Activated CD4-positive, CD25-positive, alpha-beta regulatory T cell treated with anti-CD3 and anti-CD28 coated beads, Interleukin-2, amount 50 U/mL, for 24 hours (primary cell): ENCODE results near the gene APOH.

Experiments used
- ATAC-seq, 2 donors: fragments of 150-1000 bp; cut with Tn5 transposase; one replicate each; pipeline ENCODE4 v1.10.0; 2021; ENCODE audit warnings: mild to moderate bottlenecking in 1 of 2, moderate library complexity in 1 of 2

Gene APOH

GRCh38 chr17:66234611-66235010 is 5.4 kb upstream of the APOH start:
- ATAC-seq, result no peak

GRCh38 chr17:66233023-66233753 is 4.0 kb upstream of the APOH start:
- no peak for ATAC-seq

- no peak for ATAC-seq
Observed at GRCh38 chr17:66230922-66231591, 1.8 kb upstream of the APOH start.

DNA sequence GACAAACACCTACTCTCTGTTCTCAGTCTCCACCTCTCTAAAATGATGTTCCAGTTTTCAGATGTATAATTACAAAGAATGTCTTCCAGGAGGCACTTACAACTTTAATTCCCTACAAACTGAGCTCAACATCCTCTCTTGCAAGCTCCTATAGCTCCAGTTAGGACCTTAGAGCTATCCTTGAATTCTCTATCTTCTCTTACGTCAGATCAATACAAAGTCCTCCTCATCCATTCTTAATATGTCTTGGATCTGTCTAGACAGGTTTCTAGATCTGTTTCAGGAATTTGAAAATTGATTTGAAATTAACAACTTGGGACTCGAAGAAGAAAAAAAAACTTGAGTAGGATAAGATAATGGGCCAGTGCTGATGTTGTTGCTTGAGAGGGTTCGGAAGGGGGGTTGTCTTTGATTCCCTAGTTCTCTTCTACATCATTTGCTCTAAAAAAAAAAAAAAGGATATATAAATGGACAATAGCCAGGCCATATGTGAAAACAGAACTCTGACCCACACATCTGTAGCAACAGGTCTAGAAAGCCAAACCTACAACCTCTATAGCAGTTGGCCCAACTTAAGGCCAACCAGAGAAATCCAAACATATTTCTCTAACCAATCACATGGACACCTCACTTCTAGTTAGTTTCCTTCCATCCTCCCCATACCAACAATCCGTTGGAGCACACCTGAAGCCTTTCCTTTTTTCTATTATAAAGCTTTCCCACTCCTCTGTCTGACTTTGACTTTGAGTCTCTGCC is 746 bp upstream of the APOH start:
- no peak for ATAC-seq

GRCh38 chr17:66227212-66228045 is 1.8 kb downstream of the APOH start:
- no peak for ATAC-seq

GRCh38 chr17:66222798-66223350 is 6.3 kb downstream of the APOH start:
- no peak for ATAC-seq

DNA sequence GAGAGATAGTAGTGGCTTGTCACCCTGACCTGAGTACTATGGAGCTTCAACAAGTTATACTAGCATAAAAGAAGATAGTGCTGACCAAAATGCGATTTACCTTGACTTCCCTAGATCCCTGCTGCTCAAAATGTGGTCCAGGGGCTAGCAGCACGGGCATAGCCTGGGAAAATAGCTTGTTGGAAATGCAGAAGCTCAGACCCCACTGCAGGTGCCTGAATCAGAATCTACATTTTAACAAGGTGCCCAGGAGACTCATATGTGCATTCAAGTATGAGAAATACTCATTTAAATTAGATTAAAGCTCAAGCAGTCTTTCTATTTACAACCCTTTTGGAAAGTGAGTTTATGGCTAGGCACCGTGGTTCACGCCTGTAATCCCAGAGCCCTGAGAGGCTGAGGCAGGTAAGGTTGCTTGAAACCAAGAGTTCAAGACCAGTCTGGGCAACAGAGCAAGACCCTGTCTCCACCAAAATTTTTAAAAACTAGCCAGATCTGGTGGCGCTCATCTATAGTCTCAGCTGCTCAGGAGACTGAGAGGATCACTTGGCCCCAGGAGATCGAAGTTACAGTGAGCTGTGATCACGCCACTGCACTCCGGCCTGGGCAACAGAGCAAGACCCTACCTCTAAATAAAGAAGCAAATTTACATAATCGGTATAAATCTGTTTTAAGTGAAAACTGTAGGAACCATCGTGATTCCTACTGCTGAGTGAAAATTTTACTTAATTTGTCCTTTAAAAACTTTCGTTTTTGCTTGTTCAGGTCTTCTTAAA is 7.3 kb downstream of the APOH start:
- no peak for ATAC-seq

- ATAC-seq, result no peak
Observed at GRCh38 chr17:66221343-66221742, 7.9 kb downstream of the APOH start.

- ATAC-seq, result no peak
Observed at GRCh38 chr17:66220079-66220835, 9.0 kb downstream of the APOH start.

DNA sequence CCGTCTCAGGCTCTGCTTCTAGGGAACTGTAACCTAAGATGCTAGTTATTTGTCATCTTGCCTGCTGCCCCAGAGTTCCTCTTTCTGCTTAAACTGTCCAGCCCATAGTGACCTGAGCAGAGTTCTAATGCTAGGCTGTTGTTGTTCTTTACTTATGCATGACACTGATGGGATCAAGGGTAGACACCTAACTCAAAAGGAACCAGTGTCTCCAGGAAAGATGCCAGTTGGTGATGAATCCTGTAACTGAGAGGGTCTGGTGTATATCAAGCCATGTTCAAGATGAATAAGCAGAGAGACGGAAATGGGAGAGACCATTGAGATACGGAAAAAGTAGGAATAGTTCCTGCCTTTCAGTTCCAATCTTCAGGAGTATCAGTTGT is 13.7 kb downstream of the APOH start:
- no peak for ATAC-seq

- no peak for ATAC-seq
Observed at GRCh38 chr17:66214884-66215528, 14.2 kb downstream of the APOH start.

DNA sequence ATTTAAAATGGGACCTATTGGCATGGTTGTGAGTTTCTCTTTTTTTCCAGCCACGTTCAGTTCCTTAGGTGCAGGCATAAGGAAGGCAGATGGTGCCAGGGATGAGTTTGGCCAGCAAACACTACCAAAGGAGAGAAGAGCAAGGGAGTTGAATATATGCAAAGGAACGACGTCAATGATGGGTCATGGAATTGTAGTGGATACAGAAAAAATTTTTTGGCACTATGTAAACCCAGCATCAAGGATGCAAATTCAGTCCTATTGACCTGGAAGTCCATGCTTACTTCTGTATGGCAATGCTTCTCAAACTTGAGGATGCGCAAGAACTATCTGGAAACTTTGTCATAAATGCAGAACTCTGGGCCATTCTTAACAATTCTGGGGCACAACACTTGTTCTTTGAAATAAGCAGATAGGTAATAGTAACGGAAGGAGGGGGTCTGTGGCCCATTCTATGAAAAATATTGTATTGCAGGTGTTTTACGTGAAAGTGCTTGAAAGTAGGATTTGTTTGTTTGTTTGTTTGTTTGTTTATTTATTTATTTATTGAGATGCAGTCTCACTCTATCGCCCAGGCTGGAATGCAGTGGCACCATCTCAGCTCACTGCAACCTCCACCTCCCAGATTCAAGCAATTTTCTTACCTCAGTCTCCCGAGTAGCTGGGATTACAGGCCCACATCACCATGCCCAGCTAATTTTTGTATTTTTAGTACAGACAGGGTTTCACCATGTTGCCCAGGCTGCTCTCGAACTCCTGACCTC is 18.0 kb downstream of the APOH start:
- ATAC-seq, result no peak

DNA sequence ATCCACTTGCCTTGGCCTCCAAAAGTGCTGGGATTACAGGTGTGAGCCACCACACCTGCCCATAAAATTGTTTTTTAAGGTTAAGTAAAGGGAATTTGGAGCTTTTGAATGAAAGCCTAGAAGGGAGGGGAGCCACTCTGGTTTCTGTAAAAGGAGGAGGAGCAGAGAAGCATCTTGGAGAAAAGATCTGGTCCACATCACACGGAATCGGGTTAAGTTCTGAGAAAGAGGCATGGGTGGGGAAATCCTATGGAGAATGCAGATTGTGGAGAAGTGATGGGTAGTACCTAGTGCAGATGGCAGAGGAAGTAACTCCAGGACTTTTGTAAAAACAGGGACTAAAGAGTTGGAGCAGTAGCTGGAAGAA is 19.0 kb downstream of the APOH start:
- no peak for ATAC-seq

GRCh38 chr17:66207936-66208335 is 21.3 kb downstream of the APOH start:
- no peak for ATAC-seq

DNA sequence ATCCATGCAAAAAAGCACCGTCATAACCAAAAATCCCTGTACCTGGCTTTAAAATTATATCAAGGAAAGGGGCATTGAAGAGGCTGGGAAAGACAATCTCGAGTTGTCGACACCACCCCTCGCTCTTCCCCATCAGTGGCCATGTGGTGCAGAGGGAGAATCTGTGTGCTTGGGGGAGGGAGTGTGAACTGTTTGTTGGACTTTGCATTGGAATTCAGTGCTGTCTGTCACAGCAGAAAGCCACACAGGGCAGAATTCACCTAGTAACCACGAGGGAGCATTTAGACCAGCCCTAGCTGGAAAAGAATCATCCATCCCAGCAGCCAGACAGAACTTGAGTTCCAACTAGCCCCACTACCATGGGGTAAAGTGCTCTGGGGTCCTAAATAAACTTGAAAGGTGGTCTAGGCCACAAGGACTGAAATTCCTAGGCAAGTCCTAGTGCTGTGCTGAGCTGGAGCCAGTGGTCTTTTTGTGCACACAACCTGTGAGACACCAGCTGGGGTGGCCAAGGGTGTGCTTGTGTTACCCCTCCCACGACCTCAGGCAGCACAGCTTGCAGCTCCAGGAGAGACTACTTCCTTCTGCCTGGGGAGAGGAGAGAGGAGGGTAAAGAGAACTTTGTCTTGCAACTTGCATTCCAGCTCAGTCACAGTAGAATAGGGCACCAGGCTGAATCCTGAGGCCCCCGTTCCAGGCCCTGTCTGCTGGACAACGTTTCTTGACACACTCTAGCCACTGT is 25.8 kb downstream of the APOH start:
- no peak for ATAC-seq

DNA sequence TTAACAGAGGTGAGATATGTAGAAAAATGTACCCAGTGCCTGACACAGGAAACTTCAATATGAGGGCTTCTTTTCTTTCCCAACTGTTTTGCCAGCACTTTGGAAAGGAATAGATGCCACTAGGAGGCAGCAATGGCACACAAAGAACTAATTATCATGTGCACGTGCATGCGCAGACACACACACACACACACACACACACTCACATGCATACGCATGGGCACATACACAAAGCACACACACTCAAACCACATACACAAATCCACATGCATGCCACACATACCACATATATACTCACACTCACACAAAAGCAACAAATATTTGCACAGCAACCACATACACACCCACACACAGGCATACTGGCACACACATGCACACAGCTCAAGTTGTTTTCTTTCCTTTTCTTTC is 28.5 kb downstream of the APOH start:
- ATAC-seq, result peak; percentile 30 to 35

DNA sequence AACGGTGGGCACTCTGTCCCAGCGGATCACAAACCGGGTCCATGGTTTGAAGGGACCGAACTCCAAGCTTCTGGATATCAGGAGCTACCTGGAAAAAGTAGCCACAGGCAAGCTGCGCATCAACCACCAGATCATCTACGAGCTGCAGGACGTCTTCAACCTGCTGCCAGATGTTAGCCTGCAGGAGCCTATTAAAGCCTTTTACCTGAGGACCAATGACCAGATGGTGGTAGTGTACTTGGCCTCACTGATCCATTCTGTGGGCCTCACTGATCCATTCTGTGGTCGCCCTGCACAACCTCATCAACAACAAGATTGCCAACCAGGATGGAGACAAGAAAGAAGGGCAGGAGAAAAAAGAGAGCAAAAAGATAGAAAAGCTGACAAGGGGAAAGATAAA is 31.0 kb downstream of the APOH start:
- ATAC-seq, result no peak

DNA sequence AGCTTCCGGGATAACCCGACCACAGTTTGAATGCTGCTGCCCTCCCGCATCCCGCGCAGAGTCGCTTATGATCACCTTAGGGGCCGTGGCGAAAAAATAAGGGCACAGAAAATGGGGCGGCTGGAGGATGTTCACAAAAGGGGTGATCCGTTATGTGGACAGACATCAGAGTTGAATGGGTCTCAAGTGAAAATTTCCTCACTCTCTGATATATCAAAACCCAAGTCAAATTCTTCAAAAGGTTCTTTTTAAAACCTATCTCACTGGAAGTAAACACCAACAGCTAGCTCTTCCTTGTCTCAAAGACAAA is 36.9 kb downstream of the APOH start:
- no peak for ATAC-seq
